Measurements from ENCODE around the gene MPO. TPM values are rescaled to one million over a fixed set of nuclear protein-coding genes. Genes with fewer than 3 reads are reported as not detected.

The MPO gene
- polyA plus RNA-seq (2013, experiment 1 of 2): not detected
- polyA plus RNA-seq (2013, experiment 2 of 2): not detected

- no peak within 1 kb of the TSS for H3K27ac ChIP-seq (ENCODE audit: low read depth, low read length, severe bottlenecking)
- H3K9me3 ChIP-seq (ENCODE audit: control insufficient read depth, low read length): no peaks in the 10 kb centered on the region
- no peaks in the 10 kb centered on the region for H3K4me1 ChIP-seq (ENCODE audit: control insufficient read depth, insufficient read depth, low read length, poor library complexity, severe bottlenecking)
- no peak within 1 kb of the TSS for H3K4me3 ChIP-seq (ENCODE audit: extremely low read depth, insufficient read depth, low read length, poor library complexity, severe bottlenecking)
- 88% methylated on average over 1 of the region's 5 CpGs; no CpG with 5 or more reads in 1 of the 2 experiments for WGBS, 2 experiments (ENCODE audit: insufficient coverage in 2 of 2)
- no peaks in the 10 kb centered on the region for H3K36me3 ChIP-seq (ENCODE audit: control insufficient read depth, insufficient read depth, low read length)
These were observed at the start of gene MPO for GRCh38 chr17:58280480-58281217. MPO (minus strand) TSS chr17:58280935; CDS start chr17:58280758, 177 bp downstream.

- 100% methylated on average over 1 of the region's 4 CpGs; no CpG with 5 or more reads in 1 of the 2 experiments for WGBS, 2 experiments (ENCODE audit: insufficient coverage in 2 of 2)
- Histone ChIP-seq H3K4me1 (ENCODE audit: control insufficient read depth, insufficient read depth, low read length, poor library complexity, severe bottlenecking) (peaks cover 10% of the 10 kb centered on the region), H3K9me3 (ENCODE audit: control insufficient read depth, low read length) (no peaks in the 10 kb centered on the region), H3K27ac (ENCODE audit: low read depth, low read length, severe bottlenecking) (no peak overlapping the region), H3K4me3 (ENCODE audit: extremely low read depth, insufficient read depth, low read length, poor library complexity, severe bottlenecking) (no peak overlapping the region), H3K36me3 (ENCODE audit: control insufficient read depth, insufficient read depth, low read length) (no peaks in the 10 kb centered on the region)
These were observed 49.2 kb upstream of the MPO start for GRCh38 chr17:58329810-58330537.

- Histone ChIP-seq H3K4me3 (ENCODE audit: extremely low read depth, insufficient read depth, low read length, poor library complexity, severe bottlenecking) (no peak overlapping the region), H3K4me1 (ENCODE audit: control insufficient read depth, insufficient read depth, low read length, poor library complexity, severe bottlenecking) (peaks cover 7% of the 10 kb centered on the region)
- WGBS, 2 experiments (ENCODE audit: insufficient coverage in 2 of 2): 67 to 80% methylated on average over 5 to 13 of the region's 16 CpGs
These were observed 48.5 kb upstream of the MPO start for GRCh38 chr17:58329035-58329809.

GRCh38 chr17:58328195-58329034 lies 47.7 kb upstream of the MPO start, which contains the start of gene TSPOAP1:
TSPOAP1 (minus strand) TSS chr17:58328795; CDS start chr17:58327920, 875 bp downstream.
- H3K9me3 ChIP-seq (ENCODE audit: control insufficient read depth, low read length): no peaks in the 10 kb centered on the region
- H3K4me1 ChIP-seq (ENCODE audit: control insufficient read depth, insufficient read depth, low read length, poor library complexity, severe bottlenecking): peaks cover 7% of the 10 kb centered on the region
- H3K36me3 ChIP-seq (ENCODE audit: control insufficient read depth, insufficient read depth, low read length): no peaks in the 10 kb centered on the region
- no peak within 1 kb of the TSS for H3K4me3 ChIP-seq (ENCODE audit: extremely low read depth, insufficient read depth, low read length, poor library complexity, severe bottlenecking)
- 72 to 74% methylated on average over 15 to 17 of the region's 23 CpGs for whole genome bisulfite sequencing, 2 experiments (ENCODE audit: insufficient coverage in 2 of 2)
- H3K27ac ChIP-seq (ENCODE audit: low read depth, low read length, severe bottlenecking): no peak within 1 kb of the TSS

More at GRCh38 chr17:58329035-58329809, 48.5 kb upstream of the MPO start:
- Histone ChIP-seq H3K27ac (ENCODE audit: low read depth, low read length, severe bottlenecking) (no peak overlapping the region), H3K9me3 (ENCODE audit: control insufficient read depth, low read length) (no peaks in the 10 kb centered on the region), H3K36me3 (ENCODE audit: control insufficient read depth, insufficient read depth, low read length) (no peaks in the 10 kb centered on the region)

- WGBS, 2 experiments (ENCODE audit: insufficient coverage in 2 of 2): 91 to 94% methylated on average over 15 of the region's 19 CpGs
- H3K9me3 ChIP-seq (ENCODE audit: control insufficient read depth, low read length): no peaks in the 10 kb centered on the region
- no peaks in the 10 kb centered on the region for H3K36me3 ChIP-seq (ENCODE audit: control insufficient read depth, insufficient read depth, low read length)
- H3K4me1 ChIP-seq (ENCODE audit: control insufficient read depth, insufficient read depth, low read length, poor library complexity, severe bottlenecking): peaks cover 7% of the 10 kb centered on the region
- no peak overlapping the region for H3K4me3 ChIP-seq (ENCODE audit: extremely low read depth, insufficient read depth, low read length, poor library complexity, severe bottlenecking)
- H3K27ac ChIP-seq (ENCODE audit: low read depth, low read length, severe bottlenecking): no peak overlapping the region
These were observed 46.8 kb upstream of the MPO start for GRCh38 chr17:58327363-58328194.

- Histone ChIP-seq H3K4me3 (ENCODE audit: extremely low read depth, insufficient read depth, low read length, poor library complexity, severe bottlenecking) (no peak overlapping the region), H3K36me3 (ENCODE audit: control insufficient read depth, insufficient read depth, low read length) (no peaks in the 10 kb centered on the region), H3K4me1 (ENCODE audit: control insufficient read depth, insufficient read depth, low read length, poor library complexity, severe bottlenecking) (peaks cover 6% of the 10 kb centered on the region), H3K9me3 (ENCODE audit: control insufficient read depth, low read length) (no peaks in the 10 kb centered on the region), H3K27ac (ENCODE audit: low read depth, low read length, severe bottlenecking) (no peak overlapping the region)
- 88 to 93% methylated on average over 7 to 9 of the region's 9 CpGs for WGBS, 2 experiments (ENCODE audit: insufficient coverage in 2 of 2)
These were observed 46.1 kb upstream of the MPO start for GRCh38 chr17:58326609-58327362.

GRCh38 chr17:58325976-58326468 lies 45.3 kb upstream of the MPO start:
- H3K36me3 ChIP-seq (ENCODE audit: control insufficient read depth, insufficient read depth, low read length): no peaks in the 10 kb centered on the region
- H3K9me3 ChIP-seq (ENCODE audit: control insufficient read depth, low read length): no peaks in the 10 kb centered on the region
- H3K4me1 ChIP-seq (ENCODE audit: control insufficient read depth, insufficient read depth, low read length, poor library complexity, severe bottlenecking): no peaks in the 10 kb centered on the region
- no peak overlapping the region for H3K27ac ChIP-seq (ENCODE audit: low read depth, low read length, severe bottlenecking)
- H3K4me3 ChIP-seq (ENCODE audit: extremely low read depth, insufficient read depth, low read length, poor library complexity, severe bottlenecking): no peak overlapping the region
- WGBS, 2 experiments (ENCODE audit: insufficient coverage in 2 of 2): 87% methylated on average over 5 to 11 of the region's 11 CpGs

- Histone ChIP-seq H3K9me3 (ENCODE audit: control insufficient read depth, low read length) (no peaks in the 10 kb centered on the region), H3K36me3 (ENCODE audit: control insufficient read depth, insufficient read depth, low read length) (no peaks in the 10 kb centered on the region), H3K27ac (ENCODE audit: low read depth, low read length, severe bottlenecking) (no peak overlapping the region), H3K4me1 (ENCODE audit: control insufficient read depth, insufficient read depth, low read length, poor library complexity, severe bottlenecking) (no peaks in the 10 kb centered on the region), H3K4me3 (ENCODE audit: extremely low read depth, insufficient read depth, low read length, poor library complexity, severe bottlenecking) (no peak overlapping the region)
- WGBS, 2 experiments (ENCODE audit: insufficient coverage in 2 of 2): 62 to 87% methylated on average over 5 to 11 of the region's 11 CpGs
These were observed 44.6 kb upstream of the MPO start for GRCh38 chr17:58325289-58325726.
